ENCODE measurements around the gene ZNF681.
"Not testable (repeated sequence)": the region's sequence is repeated elsewhere in the genome, so short reads cannot be mapped to it uniquely, and the experiment has no call there.

GRCh38 chr19:23760326-23760725 lies 1.6 kb upstream of the ZNF681 start:
- not testable (repeated sequence) for TF ChIP-seq POLR2A (IDR thresholded peaks at IDR 0.05; ENCODE audit: low read length); GATA1 (IDR thresholded peaks at IDR 0.05; ENCODE audit: low read depth, low read length)

All from erythroblast (primary cell).